HepG2 (cell line): ENCODE data around the gene PLIN5. TPM values are rescaled to one million over a fixed set of nuclear protein-coding genes. Genes with fewer than 3 reads are reported as not detected.

Source experiments
- ATAC-seq: fragments of 200-7000 bp; cut with Tn5 transposase; 3 replicates; pipeline ENCODE4 v1.9.1; 2020; ENCODE audit warnings: mild to moderate bottlenecking, moderate library complexity
- BruUV-seq: library from RNA; stranded (reverse); fragments of 400-500 nt; replicated peaks from 2 replicates; lab custom pipeline; 2021; lab: Mats Ljungman, UMichigan
- CTCF ChIA-PET: fragments of 300-600 bp; formaldehyde crosslinking; extraction: SDS; loops from one replicate; lab custom pipeline; 2021; ENCODE audit warnings: low total read pairs, inconsistent platforms, low intra/inter-chr PET ratio; lab: Yijun Ruan, JAX
- POLR2A ChIA-PET: fragments of 350-600 bp; sonication (Branson Sonifier 250); formaldehyde crosslinking; loops from one replicate; lab custom pipeline; 2020; ENCODE audit warnings: antibody characterized with exemption, inconsistent platforms; lab: Yijun Ruan, JAX
- DNase-seq: peaks from one replicate; pipeline ENCODE4 v3.0.0-alpha.2; 2015; ENCODE audit warnings: low spot score
- FAIRE-seq: peaks from 3 replicates; lab custom pipeline; 2011; peaks lifted over from hg19 to GRCh38; lab: Jason Lieb, UNC
- H2AFZ ChIP-seq: one replicate; pipeline ENCODE4 v1.6.1; 2011; ENCODE audit warnings: low read length, inconsistent platforms
- H3K27ac ChIP-seq: fragments of 300-600 bp; 3 replicates; pipeline ENCODE4 v1.8.0; 2011; ENCODE audit warnings: mixed run types, mild to moderate bottlenecking, mixed read lengths, low read length, inconsistent platforms; ENCODE audit not compliant: insufficient read depth; ENCODE audit errors: extremely low read length
- H3K27me3 ChIP-seq, 2 experiments: fragments of 200-600 bp in 1 of 2; 2 replicates in 1 of 2; 3 replicates in 1 of 2; pipeline versions ENCODE4 v1.6.0 to v1.8.0; 2011; ENCODE audit warnings: low read length in 2 of 2, mild to moderate bottlenecking in 2 of 2, moderate library complexity in 2 of 2, inconsistent platforms in 1 of 2; ENCODE audit not compliant: insufficient read depth in 2 of 2, control insufficient read depth in 1 of 2
- H3K36me3 ChIP-seq, 2 experiments: fragments of 200-600 bp in 1 of 2; replicated peaks in 1 of 2; 2 replicates in 1 of 2; 3 replicates in 1 of 2; pipeline versions ENCODE4 v1.5.1 to v1.8.0; 2011; ENCODE audit warnings: low read length in 2 of 2, inconsistent platforms in 1 of 2; ENCODE audit not compliant: insufficient read depth in 2 of 2, control insufficient read depth in 1 of 2
- H3K4me1 ChIP-seq: 2 replicates; pipeline ENCODE4 v1.5.1; 2012; ENCODE audit warnings: low read length, inconsistent platforms; ENCODE audit not compliant: insufficient read depth
- H3K4me2 ChIP-seq: 2 replicates; pipeline ENCODE4 v1.6.0; 2011; ENCODE audit warnings: low read depth, low read length, inconsistent platforms
- H3K4me3 ChIP-seq, 3 experiments: fragments of 200-600 bp in 1 of 3; sonication (generic), shearing (Covaris generic) in 1 of 3; replicated peaks in 1 of 3; 2 replicates each; pipeline ENCODE4 v1.5.1; 2011 to 2016; ENCODE audit warnings: low read length in 3 of 3, inconsistent platforms in 2 of 3, low read depth in 2 of 3, mild to moderate bottlenecking in 2 of 3, control low read depth in 1 of 3, mixed read lengths in 1 of 3; ENCODE audit not compliant: insufficient read depth in 1 of 3
- H3K79me2 ChIP-seq: one replicate; pipeline ENCODE4 v1.6.1; 2011; ENCODE audit warnings: low read length, inconsistent platforms; ENCODE audit not compliant: insufficient read depth
- H3K9ac ChIP-seq: 2 replicates; pipeline ENCODE4 v1.6.0; 2011; ENCODE audit warnings: mild to moderate bottlenecking, low read depth, low read length, inconsistent platforms; ENCODE audit not compliant: insufficient read depth
- H3K9me3 ChIP-seq: 2 replicates; pipeline ENCODE4 v1.5.1; 2012; ENCODE audit warnings: mild to moderate bottlenecking, low read length
- H4K20me1 ChIP-seq: 2 replicates; pipeline ENCODE4 v1.6.0; 2011; ENCODE audit warnings: inconsistent platforms, mild to moderate bottlenecking, low read length, moderate library complexity; ENCODE audit not compliant: insufficient read depth
- AGO2 ChIP-seq: fragments of 200-400 bp; formaldehyde crosslinking; optimal IDR thresholded peaks from 2 replicates; pipeline ENCODE3; 2017; ENCODE audit warnings: mild to moderate bottlenecking, low read depth, low read length, moderate library complexity
- CEBPG ChIP-seq: IDR thresholded peaks from 2 replicates; pipeline ENCODE4 v1.6.1; 2016
- FLYWCH1 ChIP-seq: sonication (generic); formaldehyde crosslinking; IDR thresholded peaks from 2 replicates; pipeline ENCODE4 v1.8.1; 2023; ENCODE audit warnings: mild to moderate bottlenecking, missing genetic modification reagents
- NONO ChIP-seq, 2 experiments: fragments of 450-650 bp in 1 of 2; sonication (generic) in 1 of 2; formaldehyde crosslinking in 1 of 2; IDR thresholded peaks in 1 of 2; conservative IDR thresholded peaks in 1 of 2; 2 replicates each; pipeline versions ENCODE4 v1.6.1 to v1.8.0; 2017 to 2022; ENCODE audit warnings: mild to moderate bottlenecking in 1 of 2, missing genetic modification reagents in 1 of 2, moderate library complexity in 1 of 2
- PPARG ChIP-seq: conservative IDR thresholded peaks from 2 replicates; pipeline ENCODE4 v1.6.1; 2016; ENCODE audit warnings: missing biosample characterization, missing genetic modification reagents
- RCOR2 ChIP-seq: IDR thresholded peaks from 2 replicates; pipeline ENCODE4 v1.6.1; 2016; ENCODE audit warnings: missing biosample characterization, missing genetic modification reagents
- SKIL ChIP-seq: sonication (generic); formaldehyde crosslinking; IDR thresholded peaks from 2 replicates; pipeline ENCODE4 v1.8.0; 2022; ENCODE audit warnings: missing genetic modification reagents, mild to moderate bottlenecking, moderate library complexity, borderline replicate concordance
- TRIM24 ChIP-seq: sonication (generic); formaldehyde crosslinking; IDR thresholded peaks from 2 replicates; pipeline ENCODE4 v1.8.0; 2022; ENCODE audit warnings: mild to moderate bottlenecking, missing genetic modification reagents
- ZBTB7B ChIP-seq: sonication (generic); formaldehyde crosslinking; IDR thresholded peaks from 2 replicates; pipeline ENCODE4 v1.4.0; 2020; ENCODE audit warnings: missing genetic modification reagents
- ZNF678 ChIP-seq: sonication (generic); formaldehyde crosslinking; IDR thresholded peaks from 2 replicates; pipeline ENCODE4 v1.4.0; 2020; ENCODE audit warnings: mild to moderate bottlenecking, missing genetic modification reagents
- ZNF816 ChIP-seq: sonication (generic); formaldehyde crosslinking; IDR thresholded peaks from 2 replicates; pipeline ENCODE4 v1.8.0; 2022; ENCODE audit warnings: missing genetic modification reagents, mild to moderate bottlenecking, borderline replicate concordance
- ZNF878 ChIP-seq: sonication (generic); formaldehyde crosslinking; IDR thresholded peaks from 2 replicates; pipeline ENCODE4 v1.8.1; 2023; ENCODE audit warnings: mild to moderate bottlenecking, missing genetic modification reagents, moderate library complexity
- WGBS: methylation state at CpG from one replicate; pipeline ENCODE4 v1.1.6; 2017; ENCODE audit warnings: low lambda C conversion rate; 5-methylcytosine and 5-hydroxymethylcytosine counted together
- in situ Hi-C: cut with HindIII; loops from 2 replicates; pipeline ENCODE4 v1.10.0; 2017; ENCODE audit warnings: low pct_unique_long_range_greater_than_20kb; ENCODE audit not compliant: extremely low pct_ligation_motif_present
- intact Hi-C: fragments of 100-400 bp; cut with micrococcal nuclease; formaldehyde crosslinking; loops from one replicate; pipeline ENCODE4 v1.10.0; 2022; ENCODE audit not compliant: unreplicated experiment
- polyA plus RNA-seq, 8 experiments: library from polyadenylated mRNA; depleted of rRNA in 3 of 8; stranded (reverse) in 7 of 8; unstranded in 1 of 8; fragments of >200 nt; fragmentation: Illumina TruSeq in 4 of 8; extraction: Trizol in 4 of 8; gene quantifications; 2 replicates each; pipeline versions ENCODE4 v1.2.1 to v1.2.3, GENCODE V29; 2011 to 2016; ENCODE audit warnings: low read depth in 4 of 8, missing spikeins in 1 of 8, mixed read lengths in 1 of 8; ENCODE audit not compliant: insufficient read depth in 1 of 8
- total RNA-seq, 5 experiments: library from RNA; depleted of rRNA; stranded (reverse); fragments of >200 nt; fragmentation: Illumina TruSeq; extraction: Trizol; gene quantifications; 2 replicates each; pipeline ENCODE4 v1.2.3, GENCODE V29; 2016; ENCODE audit warnings: low read depth in 1 of 5

The PLIN5 gene
- total and polyA plus RNA-seq, 2 of the 13 experiments (the other 11 are each of a cell fraction or from before 2014, with no cell fraction given) = 1.8 to 4.8 TPM

DNA sequence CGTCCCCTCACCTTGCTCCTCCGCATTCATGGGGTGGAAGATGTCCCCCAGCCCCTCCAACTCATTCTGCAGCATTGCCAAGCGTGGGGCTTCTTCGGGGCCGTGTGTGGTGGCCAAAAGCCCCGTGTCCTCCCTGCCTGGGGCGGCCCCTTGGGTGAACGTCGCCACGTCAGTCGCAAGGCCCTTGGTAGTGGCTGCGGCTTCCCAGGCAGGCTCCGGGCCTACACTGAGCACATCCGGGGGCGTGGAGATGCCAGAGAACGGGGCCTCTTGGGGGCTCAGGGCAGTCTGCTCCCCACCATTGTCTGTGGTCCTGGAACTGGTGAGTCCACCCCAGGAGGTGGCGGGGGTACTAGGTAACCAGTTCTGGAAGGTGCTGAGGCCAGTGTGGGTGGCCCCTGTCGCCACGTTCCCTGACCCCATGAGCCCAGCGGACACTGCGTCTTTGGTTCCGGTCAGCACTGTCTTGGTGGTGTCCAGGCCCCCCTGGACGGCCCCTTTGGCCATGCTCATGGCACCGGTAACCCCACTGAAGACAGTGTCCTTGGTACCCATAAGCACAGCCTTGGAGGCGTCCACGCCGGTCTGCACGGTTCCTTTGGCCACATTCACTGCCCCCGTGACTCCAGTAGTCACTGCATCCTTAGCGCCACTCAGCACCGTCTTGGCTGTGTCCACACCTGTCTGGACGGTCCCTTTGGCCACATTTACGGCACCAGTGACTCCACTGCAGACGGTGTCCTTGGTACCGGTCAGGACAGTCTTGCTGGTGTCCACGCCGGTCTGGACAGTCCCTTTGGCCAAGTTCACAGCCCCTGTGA, 24.4 kb downstream of the PLIN5 start:
- no peak for FAIRE-seq
- TF ChIP-seq TRIM24 (CRISPR knock-in tag) = no peak
- peak; percentile 35 for TF ChIP-seq AGO2
- TF ChIP-seq, all 625 proteins: peak for 1
- Histone ChIP-seq H3K79me2 (no peaks in the 10 kb centered on the region), H3K4me2 (no peak overlapping the region), H3K4me3 (no peak overlapping the region), H3K27ac (no peak overlapping the region), H4K20me1 (no peaks in the 10 kb centered on the region), H3K9me3 (no peaks in the 10 kb centered on the region), H3K4me1 (no peaks in the 10 kb centered on the region), H2AFZ (no peak overlapping the region), H3K9ac (no peak overlapping the region), H3K27me3 (no peaks in the 10 kb centered on the region), H3K36me3 (no peaks in the 10 kb centered on the region)
- ATAC-seq (no peak; the same call in 2 of the 3 replicates), DNase-seq (no peak)
- 89% methylated on average over 18 of the region's 37 CpGs for WGBS
- POLR2A ChIA-PET = no interaction called here
- in situ Hi-C loops (no loop called here), intact Hi-C loops (no loop called here)
- no TSS peak for BruUV-seq
- CTCF ChIA-PET = no interaction called here

GRCh38 chr19:4508698-4509097, 26.3 kb downstream of the PLIN5 start:
- no peaks in the 10 kb centered on the region for H3K4me1 ChIP-seq
- CTCF ChIA-PET = no interaction called here
- H3K27me3 ChIP-seq = no peaks in the 10 kb centered on the region
- no peaks in the 10 kb centered on the region for H3K9me3 ChIP-seq
- no TSS peak for BruUV-seq
- H3K36me3 ChIP-seq = no peaks in the 10 kb centered on the region; a peak in 1 of 5 replicates
- FAIRE-seq = no peak
- in situ Hi-C loops = no loop called here
- H2AFZ ChIP-seq = no peak overlapping the region
- TF ChIP-seq FLYWCH1 (no peak), CEBPG (CRISPR knock-in tag) (no peak), NONO (IDR thresholded peaks at IDR 0.05) (no peak), NONO (CRISPR knock-in tag; conservative IDR thresholded peaks at IDR 0.05) (no peak), ZNF678 (CRISPR knock-in tag) (no peak), ZNF878 (CRISPR knock-in tag) (no peak), RCOR2 (CRISPR knock-in tag) (no peak), ZBTB7B (no peak), ZNF816 (no peak), SKIL (CRISPR knock-in tag) (no peak), PPARG (no peak)
- no peaks in the 10 kb centered on the region for H3K79me2 ChIP-seq
- ATAC-seq = no peak
- H4K20me1 ChIP-seq = no peaks in the 10 kb centered on the region
- no peak overlapping the region for H3K4me2 ChIP-seq
- POLR2A ChIA-PET = interaction anchor here (1.9 kb wide), 1 partner anchor 10 kb away, joined by 5 read pairs; the partner anchor contains the start of gene PLIN4
- 98% methylated on average over 15 of the region's 21 CpGs for WGBS
- H3K9ac ChIP-seq = no peak overlapping the region
- no peak overlapping the region for H3K27ac ChIP-seq
- no peak overlapping the region for H3K4me3 ChIP-seq
- DNase-seq = no peak
- intact Hi-C loops = no loop called here
